Pancreas (tissue), 10 donors: ENCODE measurements around the gene PRR11. TPM values are rescaled to one million over a fixed set of nuclear protein-coding genes. Genes with fewer than 3 reads are reported as not detected.

ENCODE experiments used
- ATAC-seq, 4 donors: fragments of 200-7000 bp; cut with Tn5 transposase; one replicate each; pipeline versions ENCODE4 v1.8.0 to v1.9.1; 2020; ENCODE audit warnings: mild to moderate bottlenecking in 4 of 4, moderate library complexity in 4 of 4
- DNase-seq, 6 donors: peaks; one replicate each; pipeline ENCODE4 v3.0.0-alpha.2; 2020
- FAIRE-seq: peaks from 2 replicates; lab custom pipeline; 2012; peaks lifted over from hg19 to GRCh38; lab: Jason Lieb, UNC
- H3K27ac ChIP-seq, 4 donors: fragments of 200-600 bp; sonication (generic); 1 replicate in 3 of 4; 2 replicates in 1 of 4; pipeline versions ENCODE4 v1.5.0 to v1.8.0; 2020
- H3K27me3 ChIP-seq, 4 donors: fragments of 200-600 bp; one replicate each; pipeline ENCODE4 v1.8.0; 2021
- H3K36me3 ChIP-seq, 3 donors: fragments of 200-600 bp; sonication (generic) in 1 of 3; one replicate each; pipeline versions ENCODE4 v1.5.0 to v1.8.0; 2020 to 2021
- H3K4me1 ChIP-seq, 3 donors: fragments of 200-600 bp; one replicate each; pipeline ENCODE4 v1.8.0; 2021
- H3K4me3 ChIP-seq, 4 donors: fragments of 200-600 bp; sonication (generic) in 2 of 4; one replicate each; pipeline versions ENCODE4 v1.5.0 to v1.8.0; 2020 to 2021
- H3K9me3 ChIP-seq, 4 donors: fragments of 200-600 bp; one replicate each; pipeline ENCODE4 v1.8.0; 2021
- WGBS, 2 donors: extraction: QIAGEN DNeasy Blood & Tissue Kit; methylation state at CpG; one replicate each; pipeline ENCODE4 v1.1.7; 2013; 5-methylcytosine and 5-hydroxymethylcytosine counted together
- intact Hi-C, 3 donors: fragments of 100-400 bp; cut with DNase I; formaldehyde crosslinking; loops; one replicate each; pipeline versions ENCODE4 v1.11.1 to v1.14.2; 2022
- polyA plus RNA-seq, 2 donors: library from polyadenylated mRNA; stranded (reverse); fragments of 200-250 nt; gene quantifications; one replicate each; pipeline ENCODE4 v1.2.3, GENCODE V29; 2013
- total RNA-seq, 6 donors: library from RNA; stranded (reverse); fragmentation: NEBNext Ultra II Directional in 4 of 6; extraction: Animal tissue kit (Norgen Biotek cat#: 25700) in 4 of 6; gene quantifications; one replicate each; pipeline versions ENCODE4 v1.2.1 to v1.2.4, GENCODE V29; 2021 to 2023
- TF ChIP-seq, protein P1 (sequence below), 4 donors: fragments of 200-600 bp; sonication (generic) in 3 of 4; IDR thresholded peaks; one replicate each; pipeline versions ENCODE4 v1.5.0 to v1.8.0; 2021; ENCODE audit warnings: antibody characterized with exemption in 4 of 4
- donor health status: healthy with polysubstance abuse.
- donor health status: DM: no; HTN: no; CAD: no; lungs with moderate emphysema.
- donor health status: DM: no; HTN: no; CAD: no.
- donor health status: control.
- donor health status: control.
- donor health status: Bipolar disorder and iron deficiency.
- donor health status: DM: yes; HTN: yes; CAD: no.
- donor health status: DM: no; HTN: no; CAD: no.
- donor health status: DM: no; HTN: no; CAD: no.
- donor health status: DM: yes; HTN: yes; CAD: no.

PRR11 gene
- total and polyA plus RNA-seq, 8 donors, result 0.08 to 1.5 (median 0.53) TPM

DNA sequence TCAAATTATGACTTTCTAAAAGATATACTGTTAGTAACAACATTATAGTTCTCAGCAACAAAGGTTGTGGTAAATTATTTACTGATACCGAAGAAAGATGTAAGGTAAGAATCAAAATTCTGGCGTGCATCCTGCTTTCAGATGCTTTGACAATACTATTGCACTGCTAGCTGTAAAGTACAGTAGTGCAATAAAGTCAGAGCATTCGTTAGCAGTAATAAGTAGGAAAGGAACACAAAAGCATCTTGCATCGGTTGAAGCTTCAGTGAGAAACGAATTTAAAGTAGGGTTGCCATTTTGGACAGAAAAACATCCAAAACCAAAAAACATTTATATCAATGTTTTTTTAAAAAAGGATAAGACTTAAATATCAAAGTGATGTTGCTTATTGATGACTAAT, 4.5 kb upstream of the PRR11 start:
- TF ChIP-seq, protein P1, sequence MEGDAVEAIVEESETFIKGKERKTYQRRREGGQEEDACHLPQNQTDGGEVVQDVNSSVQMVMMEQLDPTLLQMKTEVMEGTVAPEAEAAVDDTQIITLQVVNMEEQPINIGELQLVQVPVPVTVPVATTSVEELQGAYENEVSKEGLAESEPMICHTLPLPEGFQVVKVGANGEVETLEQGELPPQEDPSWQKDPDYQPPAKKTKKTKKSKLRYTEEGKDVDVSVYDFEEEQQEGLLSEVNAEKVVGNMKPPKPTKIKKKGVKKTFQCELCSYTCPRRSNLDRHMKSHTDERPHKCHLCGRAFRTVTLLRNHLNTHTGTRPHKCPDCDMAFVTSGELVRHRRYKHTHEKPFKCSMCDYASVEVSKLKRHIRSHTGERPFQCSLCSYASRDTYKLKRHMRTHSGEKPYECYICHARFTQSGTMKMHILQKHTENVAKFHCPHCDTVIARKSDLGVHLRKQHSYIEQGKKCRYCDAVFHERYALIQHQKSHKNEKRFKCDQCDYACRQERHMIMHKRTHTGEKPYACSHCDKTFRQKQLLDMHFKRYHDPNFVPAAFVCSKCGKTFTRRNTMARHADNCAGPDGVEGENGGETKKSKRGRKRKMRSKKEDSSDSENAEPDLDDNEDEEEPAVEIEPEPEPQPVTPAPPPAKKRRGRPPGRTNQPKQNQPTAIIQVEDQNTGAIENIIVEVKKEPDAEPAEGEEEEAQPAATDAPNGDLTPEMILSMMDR (IDR thresholded peaks at IDR 0.05), result no peak
- no peak overlapping the region for H3K27ac ChIP-seq
- H3K9me3 ChIP-seq, result no peaks in the 10 kb centered on the region
- no peaks in the 10 kb centered on the region for H3K27me3 ChIP-seq
- FAIRE-seq (no peak), DNase-seq (no peak), ATAC-seq (no peak)
- peaks cover 0 to 9% (median 7%) of the 10 kb centered on the region in 3 donors for H3K4me1 ChIP-seq
- no peaks in the 10 kb centered on the region for H3K36me3 ChIP-seq
- intact Hi-C loops, result no loop called here
- H3K4me3 ChIP-seq, result no peak overlapping the region
- WGBS, 2 donors, result 78 to 82% methylated on average over 5 of the region's 5 CpGs

DNA sequence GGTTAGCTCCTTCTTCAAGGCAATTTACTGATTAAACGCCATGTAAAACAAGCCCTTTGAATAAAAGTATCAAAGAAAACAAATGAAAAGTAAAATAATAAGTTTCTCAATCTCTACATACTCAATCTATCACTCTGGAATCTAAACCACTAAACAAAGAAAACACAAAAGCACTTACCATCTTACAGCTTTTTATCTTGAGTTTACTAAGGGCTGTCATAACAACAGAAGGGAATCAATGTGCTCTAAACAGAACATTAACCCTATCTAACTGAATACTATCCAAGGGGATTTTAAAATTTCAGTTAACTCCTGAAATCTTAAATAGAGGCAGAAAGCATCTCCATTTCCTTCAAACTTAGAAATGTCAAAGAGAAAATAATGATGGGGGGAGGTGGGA, 4.0 kb upstream of the PRR11 start:
- Histone ChIP-seq H3K27me3 (no peaks in the 10 kb centered on the region), H3K27ac (no peak overlapping the region), H3K36me3 (no peaks in the 10 kb centered on the region), H3K4me3 (no peak overlapping the region), H3K4me1 (peaks cover 0 to 9% (median 7%) of the 10 kb centered on the region in 3 donors), H3K9me3 (no peaks in the 10 kb centered on the region)
- intact Hi-C loops, result no loop called here
- whole genome bisulfite sequencing, 2 donors, result 73 to 74% methylated on average over 1 of the region's 1 CpG
- TF ChIP-seq, protein P1 (IDR thresholded peaks at IDR 0.05), result no peak
- ATAC-seq (no peak), FAIRE-seq (no peak), DNase-seq (no peak)

GRCh38 chr17:59152925-59153324, 2.6 kb upstream of the PRR11 start:
- FAIRE-seq (no peak), DNase-seq (no peak), ATAC-seq (no peak)
- H3K36me3 ChIP-seq, result no peaks in the 10 kb centered on the region
- H3K27ac ChIP-seq, result no peak overlapping the region
- intact Hi-C loops, result no loop called here
- peaks cover 0 to 9% (median 7%) of the 10 kb centered on the region in 3 donors for H3K4me1 ChIP-seq
- H3K9me3 ChIP-seq, result no peaks in the 10 kb centered on the region
- 75 to 78% methylated on average over 1 of the region's 1 CpG for WGBS, 2 donors
- no peak overlapping the region for H3K4me3 ChIP-seq
- H3K27me3 ChIP-seq, result no peaks in the 10 kb centered on the region
- TF ChIP-seq, protein P1 (IDR thresholded peaks at IDR 0.05), result no peak

DNA sequence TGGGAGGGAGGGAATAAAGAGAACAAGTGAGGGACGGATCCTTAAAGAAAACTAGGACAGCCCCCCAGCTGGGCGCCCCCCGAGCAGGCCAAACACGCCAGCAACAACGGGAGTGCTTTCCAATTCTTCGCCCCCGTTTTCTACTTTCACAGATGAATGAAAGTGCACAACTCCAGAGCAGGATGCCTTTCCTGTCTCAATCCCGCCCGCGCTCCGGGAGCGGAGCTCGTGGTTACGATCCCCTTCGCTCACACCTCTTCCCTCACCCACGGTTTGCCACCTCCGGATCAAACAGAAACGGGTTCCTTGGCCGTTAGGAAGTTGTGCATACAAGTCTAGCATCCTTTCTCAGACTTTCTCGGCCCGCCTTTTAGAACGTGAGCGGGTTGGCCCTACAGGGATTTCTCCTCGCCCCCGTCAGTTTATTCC, 1.2 kb upstream of the PRR11 start:
- TF ChIP-seq, protein P1 (IDR thresholded peaks at IDR 0.05), result no peak
- DNase-seq (peak; percentile 15 to 68 (median 40)), ATAC-seq (peak; percentile 1 to 27 (median 6)), FAIRE-seq (no peak)
- Histone ChIP-seq H3K9me3 (no peaks in the 10 kb centered on the region), H3K27me3 (no peaks in the 10 kb centered on the region), H3K4me3 (peak overlapping the region; percentile 52 to 62 (median 55)), H3K4me1 (peaks cover 0 to 9% (median 7%) of the 10 kb centered on the region in 3 donors), H3K36me3 (no peaks in the 10 kb centered on the region), H3K27ac (peak overlapping the region; percentile 60 to 76 (median 66))
- intact Hi-C loops, result no loop called here
- WGBS, 2 donors, result 0 to 1% methylated on average over 25 of the region's 25 CpGs

- WGBS, 2 donors, result 0 to 1% methylated on average over 39 of the region's 39 CpGs
- Histone ChIP-seq H3K36me3 (no peaks in the 10 kb centered on the region), H3K27ac (peak within 1 kb of the TSS; percentile 60 to 76 (median 66)), H3K4me3 (peak within 1 kb of the TSS; percentile 52 to 62 (median 55)), H3K27me3 (no peaks in the 10 kb centered on the region), H3K4me1 (peaks cover 0 to 9% (median 7%) of the 10 kb centered on the region in 3 donors), H3K9me3 (no peaks in the 10 kb centered on the region)
- intact Hi-C loops, result no loop called here
- DNase-seq, result peak; percentile 85 to 98 (median 96)
- peak; percentile 92 to 97 (median 94) for ATAC-seq
- peak; percentile 98 for FAIRE-seq
- TF ChIP-seq, protein P1 (IDR thresholded peaks at IDR 0.05), result no peak
Observed at GRCh38 chr17:59154721-59155438, 666 bp upstream of the PRR11 start, which contains the start of gene SKA2. Gene SKA2 (minus strand): TSS chr17:59155186. CDS start chr17:59155163, 23 bp downstream.
